K562 (cell line): Measurements from ENCODE around the gene LONRF2. TPM values are rescaled to one million over a fixed set of nuclear protein-coding genes. Genes with fewer than 3 reads are reported as not detected.
A peak's percentile ranks its signal among the peaks of the same experiment; 100 is the strongest.

Experiments used
- ATAC-seq: fragments of 200-7000 bp; cut with Tn5 transposase; 3 replicates; pipeline ENCODE4 v1.9.1; 2020; ENCODE audit warnings: moderate library complexity
- BruUV-seq: library from RNA; stranded (reverse); fragments of 400-500 nt; replicated peaks from 2 replicates; lab custom pipeline; 2021; lab: Mats Ljungman, UMichigan
- CTCF ChIA-PET: fragments of 300-600 bp; formaldehyde crosslinking; extraction: SDS; loops from one replicate; lab custom pipeline; 2021; ENCODE audit warnings: low intra/inter-chr PET ratio; lab: Yijun Ruan, JAX
- POLR2A ChIA-PET: fragments of 300-600, 350-650 bp; sonication (Branson Sonifier 250); formaldehyde crosslinking; extraction: SDS; loops from one replicate; lab custom pipeline; 2021; ENCODE audit warnings: antibody characterized with exemption, inconsistent platforms; lab: Yijun Ruan, JAX
- DNase-seq, 4 experiments: peaks; one replicate each; pipeline versions ENCODE4 v3.0.0 to v3.0.0-alpha.2; 2011 to 2018; ENCODE audit warnings: low spot score in 3 of 4, mixed read lengths in 3 of 4; ENCODE audit errors: extremely low read depth in 1 of 4
- FAIRE-seq: peaks from 2 replicates; lab custom pipeline; 2011; peaks lifted over from hg19 to GRCh38; lab: Jason Lieb, UNC
- H2AFZ ChIP-seq: 2 replicates; pipeline ENCODE4 v1.6.0; 2011; ENCODE audit warnings: low read depth, low read length, control low read depth, inconsistent platforms
- H3K27ac ChIP-seq: fragments of 200-600 bp; 3 replicates; pipeline ENCODE4 v1.8.0; 2011; ENCODE audit warnings: low read depth, mild to moderate bottlenecking, control low read depth, inconsistent platforms, low read length, moderate library complexity, mixed read lengths; ENCODE audit errors: extremely low read depth
- H3K27me3 ChIP-seq, 2 experiments: fragments of 300-600 bp in 1 of 2; 2 replicates in 1 of 2; 3 replicates in 1 of 2; pipeline versions ENCODE4 v1.6.0 to v1.8.0; 2011; ENCODE audit warnings: inconsistent platforms in 2 of 2, low read length in 2 of 2, mild to moderate bottlenecking in 1 of 2, mixed read lengths in 1 of 2, moderate library complexity in 1 of 2; ENCODE audit not compliant: control insufficient read depth in 2 of 2, insufficient read depth in 2 of 2
- H3K36me3 ChIP-seq: fragments of 300-600 bp; 3 replicates; pipeline ENCODE4 v1.8.0; 2011; ENCODE audit warnings: mild to moderate bottlenecking, low read length, inconsistent platforms; ENCODE audit not compliant: control insufficient read depth, insufficient read depth
- H3K4me1 ChIP-seq, 2 experiments: fragments of 200-600 bp in 1 of 2; replicated peaks in 1 of 2; 2 replicates in 1 of 2; 3 replicates in 1 of 2; pipeline versions ENCODE4 v1.5.1 to v1.8.0; 2011; ENCODE audit warnings: inconsistent platforms in 2 of 2, low read length in 2 of 2, mild to moderate bottlenecking in 1 of 2, mixed read lengths in 1 of 2, moderate library complexity in 1 of 2; ENCODE audit not compliant: control insufficient read depth in 2 of 2, insufficient read depth in 2 of 2
- H3K4me2 ChIP-seq: 2 replicates; pipeline ENCODE4 v1.6.1; 2011; ENCODE audit warnings: low read length, control low read depth, inconsistent platforms, mixed read lengths; ENCODE audit not compliant: insufficient read depth
- H3K4me3 ChIP-seq: fragments of 200-600 bp; sonication (generic), shearing (Covaris generic); 2 replicates; pipeline ENCODE4 v1.5.1; 2016; ENCODE audit warnings: control low read depth, inconsistent platforms
- H3K79me2 ChIP-seq: fragments of 200-600 bp; 3 replicates; pipeline ENCODE4 v1.8.0; 2011; ENCODE audit warnings: low read length, inconsistent platforms; ENCODE audit not compliant: control insufficient read depth, insufficient read depth
- H3K9ac ChIP-seq, 2 experiments: 2 replicates each; pipeline versions ENCODE4 v1.6.0 to v1.6.1; 2011; ENCODE audit warnings: low read depth in 2 of 2, low read length in 2 of 2, control low read depth in 1 of 2, inconsistent platforms in 1 of 2, mild to moderate bottlenecking in 1 of 2, mixed read lengths in 1 of 2; ENCODE audit not compliant: insufficient read depth in 1 of 2
- H3K9me1 ChIP-seq: one replicate; pipeline ENCODE4 v1.6.0; 2011; ENCODE audit warnings: inconsistent platforms, mild to moderate bottlenecking, low read length, moderate library complexity; ENCODE audit not compliant: control insufficient read depth, insufficient read depth
- H3K9me3 ChIP-seq: replicated peaks from 2 replicates; pipeline ENCODE4 v1.5.1; 2011; ENCODE audit warnings: low read depth, low read length, inconsistent platforms; ENCODE audit not compliant: control insufficient read depth, insufficient read depth
- H4K20me1 ChIP-seq: replicated peaks from 2 replicates; pipeline ENCODE4 v1.6.1; 2011; ENCODE audit warnings: low read length, inconsistent platforms, mixed read lengths; ENCODE audit not compliant: control insufficient read depth, insufficient read depth
- AFF1 ChIP-seq, 2 experiments: fragments of 450-650 bp; IDR thresholded peaks; 2 replicates each; pipeline ENCODE4 v1.6.1; 2018; ENCODE audit warnings: mild to moderate bottlenecking in 2 of 2, low read depth in 1 of 2; ENCODE audit not compliant: partially characterized antibody in 2 of 2
- BCL6 ChIP-seq: fragments of 250-450 bp; sonication (Bioruptor Pico); IDR thresholded peaks from 2 replicates; pipeline ENCODE4 v1.4.0; 2020
- CBX5 ChIP-seq: IDR thresholded peaks from 2 replicates; pipeline ENCODE4 v1.6.1; 2014; ENCODE audit warnings: low read depth, borderline replicate concordance
- CEBPZ ChIP-seq: fragments of 150-350 bp; IDR thresholded peaks from 2 replicates; pipeline ENCODE4 v1.6.1; 2014; ENCODE audit warnings: low read depth, mild to moderate bottlenecking, low read length, borderline replicate concordance
- E2F8 ChIP-seq: fragments of 450-650 bp; IDR thresholded peaks from 2 replicates; pipeline ENCODE4 v1.7.1; 2018; ENCODE audit warnings: mild to moderate bottlenecking, low read depth; ENCODE audit not compliant: partially characterized antibody
- EP300 ChIP-seq: IDR thresholded peaks from 2 replicates; pipeline ENCODE4 v1.6.1; 2012; ENCODE audit warnings: low read length, improper control_type of control experiment
- HBP1 ChIP-seq: fragments of 450-650 bp; formaldehyde crosslinking; IDR thresholded peaks from 2 replicates; pipeline ENCODE4 v1.4.0; 2022; ENCODE audit warnings: missing genetic modification characterization
- HDAC1 ChIP-seq, 2 experiments: fragments of 450-650 bp; IDR thresholded peaks; 2 replicates each; pipeline ENCODE4 v1.6.1; 2016 to 2017; ENCODE audit warnings: inconsistent platforms in 1 of 2, mild to moderate bottlenecking in 1 of 2, moderate library complexity in 1 of 2
- KLF13 ChIP-seq: fragments of 450-650 bp; IDR thresholded peaks from 2 replicates; pipeline ENCODE4 v1.6.1; 2016; ENCODE audit warnings: missing genetic modification characterization, low read depth, mild to moderate bottlenecking, missing compliant biosample characterization, moderate library complexity, borderline replicate concordance
- SREBF2 ChIP-seq: sonication (generic); formaldehyde crosslinking; IDR thresholded peaks from 2 replicates; pipeline ENCODE4 v1.4.0; 2020; ENCODE audit warnings: mild to moderate bottlenecking, missing genetic modification reagents
- ZNF354B ChIP-seq: fragments of 250-450 bp; sonication (Bioruptor Pico); IDR thresholded peaks from 2 replicates; pipeline ENCODE4 v1.4.0; 2020
- WGBS: fragments of 100-300 bp; shearing (Covaris generic); methylation state at CpG from one replicate; pipeline ENCODE4 v1.1.6; 2016; ENCODE audit warnings: low coverage, mixed read lengths; ENCODE audit not compliant: insufficient coverage; ENCODE audit errors: missing lambda C conversion rate; 5-methylcytosine and 5-hydroxymethylcytosine counted together
- in situ Hi-C: fragments of 300-500 bp; cut with MboI; formaldehyde crosslinking; loops from 4 replicates; pipeline ENCODE4 v1.15.0; 2018; ENCODE audit warnings: inconsistent platforms, mixed read lengths
- intact Hi-C: fragments of 100-400 bp; cut with micrococcal nuclease; formaldehyde crosslinking; loops from 2 replicates; pipeline ENCODE4 v1.14.2; 2022
- polyA plus RNA-seq, 8 experiments: library from polyadenylated mRNA; depleted of rRNA in 4 of 8; stranded (reverse) in 5 of 8; unstranded in 3 of 8; fragments of >200 nt; fragmentation: Nextera tagmentation in 2 of 8; fragmentation: Illumina TruSeq in 1 of 8; extraction: Ambion mirVana in 2 of 8; extraction: Trizol in 1 of 8; gene quantifications; 2 replicates each; pipeline versions ENCODE4 v1.2.1 to v1.2.3, GENCODE V29; 2011 to 2014; ENCODE audit warnings: inconsistent platforms in 1 of 8, missing spikeins in 1 of 8
- total RNA-seq, 7 experiments: library from RNA; depleted of rRNA in 6 of 7; stranded (reverse); fragments of >200 nt in 6 of 7; fragmentation: Illumina TruSeq in 2 of 7; extraction: Trizol in 2 of 7; gene quantifications; 2 replicates each; pipeline versions ENCODE4 v1.2.1 to v1.2.3, GENCODE V29; 2011 to 2021; ENCODE audit warnings: low replicate concordance in 1 of 7

Gene LONRF2
- total and polyA plus RNA-seq, 9 of the 15 experiments (the other 6 are each of a cell fraction or from before 2014, with no cell fraction given), result 0.35 to 5.0 (median 2.7) TPM

GRCh38 chr2:100367163-100367562 is 44.9 kb upstream of the LONRF2 start:
- Histone ChIP-seq H3K9me1 (no peaks in the 10 kb centered on the region), H4K20me1 (no peaks in the 10 kb centered on the region), H3K4me3 (no peak overlapping the region), H3K36me3 (no peaks in the 10 kb centered on the region), H3K4me1 (no peaks in the 10 kb centered on the region), H3K27ac (no peak overlapping the region), H3K4me2 (no peak overlapping the region), H3K79me2 (no peaks in the 10 kb centered on the region), H2AFZ (peak overlapping the region; percentile 59; the same call in 1 of the 2 replicates), H3K9ac (no peak overlapping the region), H3K9me3 (no peaks in the 10 kb centered on the region), H3K27me3 (no peaks in the 10 kb centered on the region)
- no TSS peak for BruUV-seq
- intact Hi-C loops (no loop called here), in situ Hi-C loops (no loop called here)
- 91% methylated on average over 1 of the region's 1 CpG for WGBS
- DNase-seq, result no peak
- ChIA-PET CTCF (no interaction called here), POLR2A (interaction anchor here (0.7 to 1.9 kb wide), 3 partner anchors 14 to 18 kb away, joined by 3 to 8 read pairs (median 4); no protein-coding TSS in a partner anchor)
- no peak for ATAC-seq
- no peak for FAIRE-seq
- no peak for TF ChIP-seq ZNF354B (CRISPR knock-in tag)
- TF ChIP-seq EP300, result no peak
- TF ChIP-seq E2F8, result no peak
- TF ChIP-seq HBP1 (CRISPR knock-in tag), result no peak
- no peak for TF ChIP-seq CBX5
- no peak for TF ChIP-seq CEBPZ
- no peak for TF ChIP-seq BCL6 (CRISPR knock-in tag)
- TF ChIP-seq AFF1 (IDR thresholded peaks at IDR 0.05; ENCODE audit: low read depth in 1 of 2, partially characterized antibody in 2 of 2), result no peak
- TF ChIP-seq SREBF2 (CRISPR knock-in tag), result no peak
- no peak for TF ChIP-seq HDAC1 (IDR thresholded peaks at IDR 0.05)
- TF ChIP-seq KLF13, result no peak
